Transverse colon (tissue), 4 donors: ENCODE results near the gene AOPEP. TPM values are rescaled to one million over a fixed set of nuclear protein-coding genes. Genes with fewer than 3 reads are reported as not detected.

Experiments used
- DNase-seq: peaks from one replicate; pipeline ENCODE4 v3.0.0-alpha.2; 2019
- H3K27ac ChIP-seq, 4 donors: fragments of 200-600 bp; sonication (generic); 2 replicates each; pipeline ENCODE4 v1.5.1; 2016 to 2018; ENCODE audit warnings: inconsistent platforms in 4 of 4
- H3K27me3 ChIP-seq: fragments of 200-600 bp; sonication (generic); 2 replicates; pipeline ENCODE4 v1.5.1; 2017; ENCODE audit warnings: inconsistent platforms
- H3K36me3 ChIP-seq, 4 donors: fragments of 200-600 bp; sonication (generic); 2 replicates each; pipeline ENCODE4 v1.5.1; 2017 to 2019; ENCODE audit warnings: inconsistent platforms in 4 of 4
- H3K4me1 ChIP-seq, 4 donors: fragments of 200-600 bp; sonication (generic); 2 replicates each; pipeline ENCODE4 v1.5.1; 2017 to 2020; ENCODE audit warnings: inconsistent platforms in 4 of 4
- H3K4me3 ChIP-seq, 4 donors: fragments of 200-600 bp; sonication (generic); 1 replicate in 1 of 4; 2 replicates in 3 of 4; pipeline versions ENCODE4 v1.5.1 to v1.6.1; 2017 to 2019; ENCODE audit warnings: inconsistent platforms in 4 of 4
- H3K9me3 ChIP-seq, 2 donors: fragments of 200-600 bp; sonication (generic); 2 replicates each; pipeline ENCODE4 v1.5.1; 2017 to 2019; ENCODE audit warnings: inconsistent platforms in 2 of 2
- EP300 ChIP-seq: sonication (generic); formaldehyde crosslinking; IDR thresholded peaks from one replicate; pipeline ENCODE4 v1.6.1; 2017; ENCODE audit warnings: antibody characterized with exemption, low read depth
- POLR2A ChIP-seq: fragments of 450-650 bp; IDR thresholded peaks from one replicate; pipeline ENCODE4 v1.6.1; 2016; ENCODE audit warnings: antibody characterized with exemption, mild to moderate bottlenecking, moderate library complexity
- POLR2AphosphoS5 ChIP-seq, 3 donors: sonication (generic); formaldehyde crosslinking; IDR thresholded peaks; one replicate each; pipeline ENCODE4 v1.6.1; 2016; ENCODE audit warnings: antibody characterized with exemption in 3 of 3
- WGBS, 2 donors: methylation state at CpG; one replicate each; pipeline ENCODE4 v1.1.5; 2018; ENCODE audit warnings: low coverage in 1 of 2; 5-methylcytosine and 5-hydroxymethylcytosine counted together
- in situ Hi-C, 4 donors: fragments of 200-750 bp; cut with MboI; loops; one replicate each; pipeline versions ENCODE4 v1.15.0 to v1.15.1; 2017; ENCODE audit warnings: low sequenced_read_pairs in 3 of 4, low pct_ligation_motif_present in 1 of 4, low pct_unique_long_range_greater_than_20kb in 1 of 4
- intact Hi-C: fragments of 100-400 bp; cut with DNase I; formaldehyde crosslinking; loops from one replicate; pipeline ENCODE4 v1.15.1; 2023; ENCODE audit warnings: low total_unique reads
- total RNA-seq, 4 donors: library from RNA; depleted of rRNA; stranded (reverse); fragments of >200 nt; gene quantifications; one replicate each; pipeline ENCODE4 v1.1.0, GENCODE V29; 2016
- TF ChIP-seq, protein P1 (sequence below), 5 experiments: fragments of 200-600 bp in 3 of 5; fragments of 450-650 bp in 2 of 5; sonication (generic) in 3 of 5; IDR thresholded peaks; 1 replicate in 2 of 5; 2 replicates in 3 of 5; pipeline ENCODE4 v1.5.1; 2016 to 2017; ENCODE audit warnings: antibody characterized with exemption in 5 of 5, inconsistent platforms in 3 of 5, mild to moderate bottlenecking in 2 of 5, moderate library complexity in 1 of 5

AOPEP gene
- total RNA-seq, 4 donors from 2014 or later, result 53.0 to 129 (median 92.7) TPM

DNA sequence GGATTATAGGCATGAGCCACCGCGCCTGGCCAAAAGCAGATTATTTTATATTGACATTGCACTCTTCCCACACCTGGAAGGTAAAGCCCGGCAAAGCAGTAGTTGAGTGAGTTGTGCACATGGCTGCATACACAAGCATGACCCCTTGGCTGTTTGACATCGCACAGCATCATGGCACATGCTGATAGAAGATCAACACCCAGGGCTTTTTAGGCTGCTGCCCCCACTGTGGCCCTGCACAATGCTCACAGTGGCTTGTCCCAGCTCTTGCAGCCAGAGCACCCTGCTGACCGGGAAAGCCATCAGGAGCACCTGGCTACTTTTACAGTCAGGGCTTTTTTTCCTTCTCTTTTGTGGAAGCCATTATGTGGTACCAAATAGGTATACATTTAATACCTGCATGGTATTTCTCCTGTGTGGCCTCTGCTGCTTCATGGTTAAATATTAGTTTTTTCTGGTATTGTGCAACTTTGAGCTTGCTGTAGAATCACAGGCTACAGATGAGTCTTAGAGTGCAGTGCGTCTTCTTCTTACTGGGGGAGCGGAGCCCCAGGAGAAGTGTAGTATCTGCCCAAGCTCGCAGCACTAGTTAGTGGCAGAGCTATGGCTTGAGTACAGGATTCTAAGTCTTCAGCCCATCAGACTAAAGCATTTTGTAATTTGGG lies 264.5 kb downstream of the AOPEP start:
- 80 to 91% methylated on average over 1 to 8 of the region's 8 CpGs for WGBS, 2 donors
- in situ Hi-C loops, result no loop called here
- intact Hi-C loops, result no loop called here

DNA sequence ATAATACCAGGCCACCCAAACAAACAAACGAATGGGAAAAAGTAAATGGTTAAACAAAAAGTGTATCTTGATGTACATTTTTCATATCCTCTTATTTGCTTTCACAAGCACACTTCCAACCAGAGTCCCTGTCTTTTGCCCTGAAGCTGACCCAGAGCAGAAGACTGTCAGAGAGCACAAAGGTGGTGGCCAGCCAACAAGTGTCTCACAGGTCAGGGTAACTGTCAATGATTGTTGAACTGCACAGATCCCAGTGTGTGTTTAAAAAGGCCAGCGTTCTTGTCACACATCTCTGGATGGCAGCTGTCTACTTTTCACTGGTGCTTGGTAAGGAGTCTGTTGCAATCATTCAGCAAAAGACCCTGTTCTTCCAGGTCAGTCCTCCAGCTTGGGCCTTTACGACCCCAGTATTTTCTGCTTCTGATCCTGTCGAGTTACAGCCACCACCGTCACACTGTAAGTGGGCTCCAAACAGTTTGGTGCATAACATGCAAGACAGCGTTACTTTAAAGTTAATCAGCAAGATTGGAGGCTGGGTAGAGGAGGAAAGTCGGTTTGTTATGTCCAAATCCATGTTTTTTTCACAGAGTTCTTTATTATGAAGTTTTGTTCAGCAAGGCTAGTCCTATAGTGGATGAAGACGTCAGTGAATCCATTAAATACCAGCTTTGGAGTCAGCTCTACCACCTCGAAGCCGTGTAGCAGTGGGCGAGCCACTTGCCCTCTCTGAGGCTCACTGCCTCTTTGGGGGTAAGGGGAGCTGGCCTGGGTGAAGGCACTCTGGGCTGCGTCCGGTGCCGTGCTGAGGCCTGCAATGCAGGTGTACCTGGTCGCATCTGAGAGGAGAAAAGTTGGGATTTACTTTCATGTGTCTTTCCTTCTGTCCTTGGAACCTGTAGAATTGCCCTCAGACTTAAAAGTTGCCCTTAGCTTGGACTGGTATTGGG lies 265.7 kb downstream of the AOPEP start:
- in situ Hi-C loops (no loop called here), intact Hi-C loops (no loop called here)
- WGBS, 2 donors, result 81 to 94% methylated on average over 7 to 15 of the region's 15 CpGs
- Histone ChIP-seq H3K27ac (no peak overlapping the region), H3K36me3 (no peaks in the 10 kb centered on the region), H3K9me3 (no peaks in the 10 kb centered on the region), H3K4me3 (no peak overlapping the region), H3K4me1 (peaks cover 0 to 17% (median 3%) of the 10 kb centered on the region in 4 donors), H3K27me3 (no peaks in the 10 kb centered on the region)
- DNase-seq, result no peak
- TF ChIP-seq POLR2AphosphoS5 (IDR thresholded peaks at IDR 0.05), result no peak
- no peak for TF ChIP-seq EP300
- TF ChIP-seq, protein P1, sequence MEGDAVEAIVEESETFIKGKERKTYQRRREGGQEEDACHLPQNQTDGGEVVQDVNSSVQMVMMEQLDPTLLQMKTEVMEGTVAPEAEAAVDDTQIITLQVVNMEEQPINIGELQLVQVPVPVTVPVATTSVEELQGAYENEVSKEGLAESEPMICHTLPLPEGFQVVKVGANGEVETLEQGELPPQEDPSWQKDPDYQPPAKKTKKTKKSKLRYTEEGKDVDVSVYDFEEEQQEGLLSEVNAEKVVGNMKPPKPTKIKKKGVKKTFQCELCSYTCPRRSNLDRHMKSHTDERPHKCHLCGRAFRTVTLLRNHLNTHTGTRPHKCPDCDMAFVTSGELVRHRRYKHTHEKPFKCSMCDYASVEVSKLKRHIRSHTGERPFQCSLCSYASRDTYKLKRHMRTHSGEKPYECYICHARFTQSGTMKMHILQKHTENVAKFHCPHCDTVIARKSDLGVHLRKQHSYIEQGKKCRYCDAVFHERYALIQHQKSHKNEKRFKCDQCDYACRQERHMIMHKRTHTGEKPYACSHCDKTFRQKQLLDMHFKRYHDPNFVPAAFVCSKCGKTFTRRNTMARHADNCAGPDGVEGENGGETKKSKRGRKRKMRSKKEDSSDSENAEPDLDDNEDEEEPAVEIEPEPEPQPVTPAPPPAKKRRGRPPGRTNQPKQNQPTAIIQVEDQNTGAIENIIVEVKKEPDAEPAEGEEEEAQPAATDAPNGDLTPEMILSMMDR (IDR thresholded peaks at IDR 0.05), result no peak
- no peak for TF ChIP-seq POLR2A

More for the DNA sequence above, 264.5 kb downstream of the AOPEP start:
- DNase-seq, result no peak
- H3K4me1 ChIP-seq, result peaks cover 0 to 13% (median 2%) of the 10 kb centered on the region in 4 donors
- H3K27me3 ChIP-seq, result no peaks in the 10 kb centered on the region
- no peak for TF ChIP-seq POLR2AphosphoS5 (IDR thresholded peaks at IDR 0.05)
- TF ChIP-seq POLR2A, result no peak
- TF ChIP-seq, protein P1 (IDR thresholded peaks at IDR 0.05), result no peak
- no peak for TF ChIP-seq EP300
- H3K36me3 ChIP-seq, result no peaks in the 10 kb centered on the region
- H3K9me3 ChIP-seq, result no peaks in the 10 kb centered on the region
- no peak overlapping the region for H3K27ac ChIP-seq
- H3K4me3 ChIP-seq, result no peak overlapping the region

DNA sequence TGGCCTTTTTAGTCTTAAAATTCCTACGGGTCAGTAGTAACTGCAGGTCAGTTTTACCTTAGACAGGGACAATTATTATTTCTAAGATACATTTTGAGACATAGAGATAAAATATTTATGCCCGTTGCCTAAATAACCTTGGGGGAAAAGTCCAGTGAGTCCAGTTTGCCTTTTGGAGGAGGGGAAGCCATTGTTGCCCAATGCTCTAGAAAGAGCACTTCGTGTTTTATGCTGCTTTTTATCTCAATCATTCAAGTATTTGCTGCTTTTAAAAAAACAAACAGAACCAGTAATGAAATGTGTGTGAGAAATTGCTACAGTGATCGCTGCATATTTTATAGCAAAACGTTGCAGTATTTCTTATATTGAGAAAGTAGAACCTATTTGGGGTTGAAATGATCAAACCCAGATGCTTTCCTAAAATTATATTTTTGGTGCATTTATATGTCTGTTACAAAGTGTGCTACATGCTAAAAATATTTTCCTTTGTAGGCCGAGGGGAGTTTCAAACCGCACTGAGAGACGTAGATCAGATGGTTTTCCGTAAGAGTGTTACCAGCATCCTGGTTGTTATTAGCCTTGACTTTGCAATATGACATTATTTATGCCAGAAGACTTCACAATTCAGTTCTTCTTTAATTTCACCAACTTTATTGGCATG lies 266.8 kb downstream of the AOPEP start:
- intact Hi-C loops, result no loop called here
- Histone ChIP-seq H3K27ac (no peak overlapping the region), H3K9me3 (no peaks in the 10 kb centered on the region), H3K36me3 (no peaks in the 10 kb centered on the region), H3K4me3 (no peak overlapping the region), H3K27me3 (no peaks in the 10 kb centered on the region), H3K4me1 (peaks cover 0 to 17% (median 3%) of the 10 kb centered on the region in 4 donors)
- WGBS, 2 donors, result 88 to 90% methylated on average over 9 of the region's 9 CpGs
- TF ChIP-seq, protein P1 (IDR thresholded peaks at IDR 0.05), result no peak
- TF ChIP-seq POLR2AphosphoS5 (IDR thresholded peaks at IDR 0.05), result no peak
- TF ChIP-seq EP300, result no peak
- TF ChIP-seq POLR2A, result no peak
- in situ Hi-C loops, result no loop called here
- DNase-seq, result no peak

DNA sequence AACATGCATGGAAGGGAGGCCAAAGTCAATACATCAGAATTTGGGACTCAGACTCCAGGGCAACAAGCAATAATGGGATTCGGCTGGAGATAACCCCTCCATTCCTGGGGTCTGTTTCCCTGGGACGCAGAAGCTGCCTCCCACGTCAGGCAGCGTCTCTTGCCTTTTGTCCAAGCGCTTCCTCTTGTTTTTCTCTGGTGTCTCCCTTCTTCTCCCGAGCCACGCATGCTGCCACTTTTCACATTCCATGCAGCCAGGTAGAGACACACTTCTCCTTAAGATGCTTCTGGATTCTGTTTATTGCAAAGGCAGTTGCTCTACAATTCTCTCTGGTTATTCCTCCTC lies 267.3 kb downstream of the AOPEP start:
- TF ChIP-seq EP300, result no peak
- TF ChIP-seq, protein P1 (IDR thresholded peaks at IDR 0.05), result no peak
- TF ChIP-seq POLR2AphosphoS5 (IDR thresholded peaks at IDR 0.05), result no peak
- TF ChIP-seq POLR2A, result no peak
- Histone ChIP-seq H3K4me3 (no peak overlapping the region), H3K9me3 (no peaks in the 10 kb centered on the region), H3K4me1 (peaks cover 0 to 17% (median 3%) of the 10 kb centered on the region in 4 donors), H3K36me3 (no peaks in the 10 kb centered on the region), H3K27me3 (no peaks in the 10 kb centered on the region), H3K27ac (no peak overlapping the region)
- in situ Hi-C loops, result no loop called here
- intact Hi-C loops, result no loop called here
- no peak for DNase-seq
- WGBS, 2 donors, result 82 to 98% methylated on average over 3 to 7 of the region's 7 CpGs
